Panc1 (cell line): ENCODE results near the gene GDPD5. TPM values are rescaled to one million over a fixed set of nuclear protein-coding genes. Genes with fewer than 3 reads are reported as not detected.

Experiments
- ATAC-seq: fragments of 200-7000 bp; cut with Tn5 transposase; 2 replicates; pipeline ENCODE4 v1.9.1; 2020; ENCODE audit warnings: mild to moderate bottlenecking, moderate library complexity
- BruUV-seq: library from RNA; stranded (reverse); fragments of 400-500 nt; replicated peaks from 2 replicates; lab custom pipeline; 2021; lab: Mats Ljungman, UMichigan
- CTCF ChIA-PET: fragments of 300-600 bp; sonication (Branson Sonifier 250); formaldehyde crosslinking; loops from one replicate; lab custom pipeline; 2022; ENCODE audit warnings: antibody characterized with exemption; lab: Charles Lee
- POLR2A ChIA-PET: fragments of 300-600 bp; sonication (Branson Sonifier 250); formaldehyde crosslinking; loops from one replicate; lab custom pipeline; 2022; ENCODE audit warnings: antibody characterized with exemption; lab: Charles Lee
- DNase-seq: peaks from one replicate; pipeline ENCODE4 v3.0.0-alpha.2; 2010; ENCODE audit warnings: low read depth, low spot score
- H3K27ac ChIP-seq: 2 replicates; pipeline ENCODE4 v1.5.1; 2011; ENCODE audit warnings: mild to moderate bottlenecking, low read length, inconsistent platforms
- H3K27me3 ChIP-seq: fragments of 200-500 bp; sonication (Bioruptor generic); 2 replicates; pipeline ENCODE4 v1.6.0; 2014; ENCODE audit warnings: low read length, inconsistent platforms; ENCODE audit not compliant: control insufficient read depth, insufficient read depth
- H3K36me3 ChIP-seq: fragments of 200-500 bp; sonication (Bioruptor generic); 2 replicates; pipeline ENCODE4 v1.5.1; 2014; ENCODE audit warnings: inconsistent platforms, mild to moderate bottlenecking, low read length, moderate library complexity; ENCODE audit not compliant: control insufficient read depth, insufficient read depth
- H3K4me1 ChIP-seq: 2 replicates; pipeline ENCODE4 v1.5.1; 2011; ENCODE audit warnings: inconsistent platforms, mild to moderate bottlenecking, low read length, moderate library complexity; ENCODE audit not compliant: control insufficient read depth, insufficient read depth
- H3K4me3 ChIP-seq, 2 experiments: 2 replicates each; pipeline ENCODE4 v1.5.1; 2011 to 2012; ENCODE audit warnings: low read depth in 2 of 2, low read length in 2 of 2, mild to moderate bottlenecking in 2 of 2, inconsistent platforms in 1 of 2, moderate library complexity in 1 of 2
- H3K9me3 ChIP-seq: fragments of 200-500 bp; sonication (Bioruptor generic); 2 replicates; pipeline ENCODE4 v1.5.1; 2014; ENCODE audit warnings: low read depth, mild to moderate bottlenecking, inconsistent platforms, low read length, moderate library complexity; ENCODE audit not compliant: control insufficient read depth, insufficient read depth
- CTCF ChIP-seq: fragments of 450-650 bp; IDR thresholded peaks from 2 replicates; pipeline ENCODE4 v1.5.1; 2017; ENCODE audit warnings: mild to moderate bottlenecking
- POLR2AphosphoS5 ChIP-seq: IDR thresholded peaks from 2 replicates; pipeline ENCODE4 v1.6.1; 2012; ENCODE audit warnings: mild to moderate bottlenecking, low read depth, low read length, moderate library complexity
- REST ChIP-seq, 2 experiments: IDR thresholded peaks; 2 replicates each; pipeline ENCODE4 v1.6.1; 2011 to 2012; ENCODE audit warnings: low read depth in 2 of 2, control low read depth in 1 of 2, low read length in 1 of 2, mild to moderate bottlenecking in 1 of 2, moderate library complexity in 1 of 2; ENCODE audit not compliant: insufficient read depth in 1 of 2
- SIN3A ChIP-seq: IDR thresholded peaks from 2 replicates; pipeline ENCODE4 v1.6.1; 2012; ENCODE audit warnings: low read depth, mild to moderate bottlenecking, low read length, moderate library complexity, borderline replicate concordance; ENCODE audit not compliant: insufficient read depth
- TCF7L2 ChIP-seq: IDR thresholded peaks from 2 replicates; pipeline ENCODE4 v1.6.1; 2011; ENCODE audit warnings: mild to moderate bottlenecking, low read depth, low read length, inconsistent platforms
- in situ Hi-C: cut with HindIII; loops from 2 replicates; pipeline ENCODE4 v1.10.0; 2016; ENCODE audit warnings: low sequenced_read_pairs, low pct_unique_long_range_greater_than_20kb
- intact Hi-C: fragments of 100-400 bp; cut with micrococcal nuclease; formaldehyde crosslinking; loops from one replicate; pipeline ENCODE4 v1.10.0; 2022; ENCODE audit not compliant: unreplicated experiment
- total RNA-seq: library from RNA; stranded (reverse); gene quantifications from one replicate; pipeline ENCODE4 v1.2.1, GENCODE V29; 2021; ENCODE audit not compliant: unreplicated experiment

Gene GDPD5
- total RNA-seq, 1 experiment from 2014 or later: 6.0 TPM

- no peaks in the 10 kb centered on the region for H3K27me3 ChIP-seq
- in situ Hi-C loops: no loop called here
- ChIA-PET POLR2A (interaction anchor here (0.6 kb wide), 1 partner anchor 366 kb away, joined by 4 read pairs; no protein-coding TSS in a partner anchor), CTCF (no interaction called here)
- intact Hi-C loops: no loop called here
- ATAC-seq: no peak
- H3K36me3 ChIP-seq: no peaks in the 10 kb centered on the region
- TF ChIP-seq POLR2AphosphoS5 (no peak), CTCF (no peak), SIN3A (no peak), REST (IDR thresholded peaks at IDR 0.05; ENCODE audit: insufficient read depth in 1 of 2, low read depth in 2 of 2, low read length in 1 of 2) (no peak), TCF7L2 (no peak)
- H3K4me3 ChIP-seq: no peak overlapping the region
- H3K9me3 ChIP-seq: no peaks in the 10 kb centered on the region
- BruUV-seq: no TSS peak
- DNase-seq: no peak
- H3K4me1 ChIP-seq: no peaks in the 10 kb centered on the region
- no peak overlapping the region for H3K27ac ChIP-seq
Measured at GRCh38 chr11:75477614-75477935, 48.2 kb downstream of the GDPD5 start.

GRCh38 chr11:75476739-75477613 lies 48.8 kb downstream of the GDPD5 start:
- no peak overlapping the region for H3K27ac ChIP-seq
- no peak for DNase-seq
- ATAC-seq: no peak
- no peaks in the 10 kb centered on the region for H3K36me3 ChIP-seq
- TF ChIP-seq POLR2AphosphoS5: no peak
- no peak for TF ChIP-seq SIN3A
- TF ChIP-seq REST (IDR thresholded peaks at IDR 0.05; ENCODE audit: insufficient read depth in 1 of 2, low read depth in 2 of 2, low read length in 1 of 2): no peak
- no peak for TF ChIP-seq TCF7L2
- TF ChIP-seq CTCF: no peak
- H3K27me3 ChIP-seq: no peaks in the 10 kb centered on the region
- no TSS peak for BruUV-seq
- CTCF ChIA-PET: no interaction called here
- intact Hi-C loops: no loop called here
- H3K9me3 ChIP-seq: no peaks in the 10 kb centered on the region
- POLR2A ChIA-PET: interaction anchor here (0.6 kb wide), 2 partner anchors 33 to 367 kb away, joined by 4 read pairs; no protein-coding TSS in a partner anchor
- no peaks in the 10 kb centered on the region for H3K4me1 ChIP-seq
- in situ Hi-C loops: no loop called here
- H3K4me3 ChIP-seq: no peak overlapping the region
